Adrenal gland (tissue), 12 donors: ENCODE data around the gene CNNM4. TPM values are rescaled to one million over a fixed set of nuclear protein-coding genes. Genes with fewer than 3 reads are reported as not detected.
A peak's percentile ranks its signal among the peaks of the same experiment; 100 is the strongest.

Experiments used
- DNase-seq, 7 donors: peaks; one replicate each; pipeline ENCODE4 v3.0.0-alpha.2; 2019 to 2020
- H3K27ac ChIP-seq, 5 donors: fragments of 200-600 bp; sonication (generic) in 4 of 5; 1 replicate in 3 of 5; 2 replicates in 2 of 5; pipeline versions ENCODE4 v1.5.1 to v1.8.0; 2016 to 2020; ENCODE audit warnings: mild to moderate bottlenecking in 1 of 5
- H3K27me3 ChIP-seq: fragments of 200-600 bp; 2 replicates; pipeline ENCODE4 v1.8.0; 2021
- H3K36me3 ChIP-seq, 2 donors: fragments of 200-600 bp; replicated peaks in 1 of 2; 1 replicate in 1 of 2; 2 replicates in 1 of 2; pipeline versions ENCODE4 v1.5.1 to v1.8.0; 2018 to 2022
- H3K4me1 ChIP-seq, 2 donors: fragments of 200-600 bp; replicated peaks in 1 of 2; 1 replicate in 1 of 2; 2 replicates in 1 of 2; pipeline versions ENCODE4 v1.5.1 to v1.8.0; 2018 to 2021
- H3K4me3 ChIP-seq, 4 donors: fragments of 200-600 bp; sonication (generic) in 3 of 4; one replicate each; pipeline ENCODE4 v1.5.1; 2016 to 2018
- H3K9me3 ChIP-seq, 3 donors: fragments of 200-600 bp; sonication (generic) in 1 of 3; replicated peaks in 1 of 3; 1 replicate in 2 of 3; 2 replicates in 1 of 3; pipeline versions ENCODE4 v1.5.1 to v1.8.0; 2016 to 2021
- POLR2A ChIP-seq, 2 donors: fragments of 450-650 bp; IDR thresholded peaks; one replicate each; pipeline ENCODE4 v1.6.1; 2017; ENCODE audit warnings: antibody characterized with exemption in 2 of 2, mild to moderate bottlenecking in 2 of 2, moderate library complexity in 1 of 2
- WGBS, 4 donors: extraction: QIAGEN DNeasy Blood & Tissue Kit in 2 of 4; methylation state at CpG; one replicate each; pipeline versions ENCODE4 v1.1.5 to v1.1.7; 2013 to 2017; 5-methylcytosine and 5-hydroxymethylcytosine counted together
- intact Hi-C, 2 donors: fragments of 100-400 bp; cut with DNase I; formaldehyde crosslinking; loops; one replicate each; pipeline versions ENCODE4 v1.14.1 to v1.15.0; 2022 to 2023
- polyA plus RNA-seq, 3 donors: library from polyadenylated mRNA; stranded (reverse); fragments of 200-250 nt in 2 of 3; fragments of 350-450 nt in 1 of 3; fragmentation: Illumina TruSeq in 1 of 3; extraction: RNeasy Lipid Tissue Mini Kit (QIAGEN cat#74804) in 1 of 3; gene quantifications; one replicate each; pipeline ENCODE4 v1.2.3, GENCODE V29; 2013 to 2014
- total RNA-seq, 9 donors: library from RNA; depleted of rRNA in 4 of 9; stranded (reverse); fragments of >200 nt in 4 of 9; fragments of 120-200 nt in 1 of 9; fragmentation: NEBNext Ultra II Directional in 1 of 9; extraction: Animal tissue kit (Norgen Biotek cat#: 25700) in 1 of 9; gene quantifications; one replicate each; pipeline versions ENCODE4 v1.1.0 to v1.2.4, GENCODE V29; 2013 to 2023
- TF ChIP-seq, protein P1 (sequence below), 6 experiments: fragments of 450-650 bp in 4 of 6; fragments of 200-600 bp in 2 of 6; sonication (generic) in 1 of 6; IDR thresholded peaks; 1 replicate in 5 of 6; 2 replicates in 1 of 6; pipeline versions ENCODE4 v1.5.1 to v1.8.0; 2016 to 2021; ENCODE audit warnings: antibody characterized with exemption in 6 of 6, mild to moderate bottlenecking in 2 of 6, moderate library complexity in 1 of 6
- donor health status: healthy with polysubstance abuse.
- donor health status: Bipolar disorder and iron deficiency.
- donor health status: DM: yes; HTN: yes; CAD: no.
- donor health status: DM: no; HTN: no; CAD: no.
- donor health status: DM: no; HTN: no; CAD: no.
- donor health status: DM: yes; HTN: yes; CAD: no.

CNNM4 gene
- total and polyA plus RNA-seq, 12 donors = 2.2 to 7.7 (median 4.4) TPM

- Histone ChIP-seq H3K4me1 (no peaks in the 10 kb centered on the region), H3K27ac (no peak overlapping the region), H3K9me3 (no peaks in the 10 kb centered on the region), H3K27me3 (no peaks in the 10 kb centered on the region), H3K4me3 (no peak overlapping the region), H3K36me3 (no peaks in the 10 kb centered on the region)
- peak in 6 of 7 donors; percentile 22 to 82 (median 40) for DNase-seq
- intact Hi-C loops = no loop called here
- 51 to 82% (median 66%) methylated on average over 5 to 7 of the region's 7 CpGs for WGBS, 4 donors
- no peak for TF ChIP-seq POLR2A (IDR thresholded peaks at IDR 0.05)
Observed at GRCh38 chr2:96769814-96770213, 9.1 kb downstream of the CNNM4 start.

- Histone ChIP-seq H3K36me3 (no peaks in the 10 kb centered on the region), H3K27ac (no peak overlapping the region)
Observed at GRCh38 chr2:96770442-96771202, 9.9 kb downstream of the CNNM4 start.

GRCh38 chr2:96771796-96772618 is 11.3 kb downstream of the CNNM4 start:
- Histone ChIP-seq H3K27ac (no peak overlapping the region), H3K9me3 (no peaks in the 10 kb centered on the region), H3K4me3 (no peak overlapping the region), H3K27me3 (no peaks in the 10 kb centered on the region), H3K4me1 (no peaks in the 10 kb centered on the region), H3K36me3 (no peaks in the 10 kb centered on the region)
- no peak for DNase-seq
- intact Hi-C loops = no loop called here
- 89 to 94% (median 92%) methylated on average over 19 to 20 of the region's 20 CpGs for WGBS, 4 donors
- TF ChIP-seq, protein P1, sequence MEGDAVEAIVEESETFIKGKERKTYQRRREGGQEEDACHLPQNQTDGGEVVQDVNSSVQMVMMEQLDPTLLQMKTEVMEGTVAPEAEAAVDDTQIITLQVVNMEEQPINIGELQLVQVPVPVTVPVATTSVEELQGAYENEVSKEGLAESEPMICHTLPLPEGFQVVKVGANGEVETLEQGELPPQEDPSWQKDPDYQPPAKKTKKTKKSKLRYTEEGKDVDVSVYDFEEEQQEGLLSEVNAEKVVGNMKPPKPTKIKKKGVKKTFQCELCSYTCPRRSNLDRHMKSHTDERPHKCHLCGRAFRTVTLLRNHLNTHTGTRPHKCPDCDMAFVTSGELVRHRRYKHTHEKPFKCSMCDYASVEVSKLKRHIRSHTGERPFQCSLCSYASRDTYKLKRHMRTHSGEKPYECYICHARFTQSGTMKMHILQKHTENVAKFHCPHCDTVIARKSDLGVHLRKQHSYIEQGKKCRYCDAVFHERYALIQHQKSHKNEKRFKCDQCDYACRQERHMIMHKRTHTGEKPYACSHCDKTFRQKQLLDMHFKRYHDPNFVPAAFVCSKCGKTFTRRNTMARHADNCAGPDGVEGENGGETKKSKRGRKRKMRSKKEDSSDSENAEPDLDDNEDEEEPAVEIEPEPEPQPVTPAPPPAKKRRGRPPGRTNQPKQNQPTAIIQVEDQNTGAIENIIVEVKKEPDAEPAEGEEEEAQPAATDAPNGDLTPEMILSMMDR (IDR thresholded peaks at IDR 0.05) = no peak
- TF ChIP-seq POLR2A (IDR thresholded peaks at IDR 0.05) = no peak

More at GRCh38 chr2:96770442-96771202, 9.9 kb downstream of the CNNM4 start:
- intact Hi-C loops = no loop called here
- no peaks in the 10 kb centered on the region for H3K4me1 ChIP-seq
- no peak for TF ChIP-seq POLR2A (IDR thresholded peaks at IDR 0.05)
- TF ChIP-seq, protein P1 (IDR thresholded peaks at IDR 0.05) = no peak
- no peak overlapping the region for H3K4me3 ChIP-seq
- H3K9me3 ChIP-seq = no peaks in the 10 kb centered on the region
- WGBS, 4 donors = 88 to 95% (median 91%) methylated on average over 15 to 25 of the region's 25 CpGs
- no peak for DNase-seq
- H3K27me3 ChIP-seq = no peaks in the 10 kb centered on the region

DNA sequence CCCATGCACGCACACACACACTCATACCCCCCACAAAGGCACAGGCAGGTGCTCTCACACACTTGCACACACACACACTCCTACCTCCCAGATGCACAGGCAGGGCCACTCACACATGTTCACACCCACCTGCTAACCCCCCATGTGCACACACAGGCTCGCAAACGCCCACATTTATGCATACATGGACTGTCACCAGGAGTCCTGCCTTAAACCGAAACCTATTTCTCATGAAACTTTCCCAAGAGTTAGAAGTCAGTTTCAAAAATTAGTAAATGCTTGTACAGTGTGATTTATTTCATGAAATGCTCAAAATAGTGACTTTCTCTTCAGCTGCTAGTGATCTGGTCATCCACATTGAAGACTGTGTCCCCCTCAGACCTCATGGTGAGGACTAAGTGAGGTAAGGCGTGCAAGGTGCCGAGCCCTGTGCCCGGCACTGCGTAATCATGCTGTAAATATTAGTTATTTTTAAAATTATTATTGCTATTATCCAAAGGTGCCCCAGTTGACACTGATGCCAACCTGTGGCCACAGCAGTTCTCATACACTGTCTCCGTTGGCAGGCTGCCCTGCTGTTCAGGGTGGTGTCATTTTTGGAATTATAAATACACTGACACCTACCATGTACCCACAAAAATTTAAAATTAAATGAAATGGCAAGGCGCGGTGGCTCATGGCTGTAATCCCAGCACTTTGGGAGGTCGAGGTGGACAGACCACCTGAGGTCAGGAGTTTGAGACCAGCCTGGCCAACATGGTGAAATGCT is 12.4 kb downstream of the CNNM4 start:
- Histone ChIP-seq H3K4me3 (no peak overlapping the region), H3K9me3 (no peaks in the 10 kb centered on the region), H3K27ac (no peak overlapping the region), H3K4me1 (no peaks in the 10 kb centered on the region), H3K27me3 (no peaks in the 10 kb centered on the region), H3K36me3 (no peaks in the 10 kb centered on the region)
- no peak for DNase-seq
- intact Hi-C loops = no loop called here
- WGBS, 4 donors = 92 to 96% (median 94%) methylated on average over 12 of the region's 12 CpGs
- no peak for TF ChIP-seq POLR2A (IDR thresholded peaks at IDR 0.05)
- TF ChIP-seq, protein P1 (IDR thresholded peaks at IDR 0.05) = no peak
